ENCODE data around the gene MLLT3. TPM values are rescaled to one million over a fixed set of nuclear protein-coding genes. Genes with fewer than 3 reads are reported as not detected.
A peak's percentile ranks its signal among the peaks of the same experiment; 100 is the strongest.

Gene MLLT3
- total RNA-seq, 4 donors from 2014 or later = 10.8 to 17.5 (median 12.4) TPM

GRCh38 chr9:20623021-20623747 lies 885 bp upstream of the MLLT3 start:
- H3K4me3 ChIP-seq = peak overlapping the region; percentile 82
- WGBS = under 1% methylated on average over 40 of the region's 40 CpGs
- DNase-seq (ENCODE audit: low spot score in 2 of 2) = peak; percentile 70 to 74
- no peaks in the 10 kb centered on the region for H3K27me3 ChIP-seq
- no peaks in the 10 kb centered on the region for H3K36me3 ChIP-seq
- peaks cover 39% of the 10 kb centered on the region for H3K4me1 ChIP-seq
- peak overlapping the region; percentile 19 for H3K27ac ChIP-seq
- no peaks in the 10 kb centered on the region for H3K9me3 ChIP-seq
- TF ChIP-seq POLR2AphosphoS5 (IDR thresholded peaks at IDR 0.05) = no peak
- no peak for TF ChIP-seq EP300 (IDR thresholded peaks at IDR 0.05)
- no peak for TF ChIP-seq CTCF (IDR thresholded peaks at IDR 0.05)
- no peak for TF ChIP-seq POLR2A (IDR thresholded peaks at IDR 0.05)

- no peaks in the 10 kb centered on the region for H3K36me3 ChIP-seq
- H3K27me3 ChIP-seq = no peaks in the 10 kb centered on the region
- peak overlapping the region; percentile 79 for H3K27ac ChIP-seq
- no peak for TF ChIP-seq POLR2AphosphoS5 (IDR thresholded peaks at IDR 0.05)
- TF ChIP-seq CTCF (IDR thresholded peaks at IDR 0.05) = no peak
- TF ChIP-seq POLR2A (IDR thresholded peaks at IDR 0.05) = no peak
- no peak for TF ChIP-seq EP300 (IDR thresholded peaks at IDR 0.05)
- H3K4me3 ChIP-seq = peak overlapping the region; percentile 82
- H3K4me1 ChIP-seq = peaks cover 41% of the 10 kb centered on the region
- 1% methylated on average over 37 of the region's 82 CpGs for WGBS
- peak; percentile 87 to 88 for DNase-seq (ENCODE audit: low spot score in 2 of 2)
- no peaks in the 10 kb centered on the region for H3K9me3 ChIP-seq
Observed at GRCh38 chr9:20621471-20622329, 599 bp downstream of the MLLT3 start.

- under 1% methylated on average over 40 of the region's 65 CpGs for WGBS
Observed at GRCh38 chr9:20620650-20621470, 1.4 kb downstream of the MLLT3 start.

GRCh38 chr9:20619487-20620200 lies 2.7 kb downstream of the MLLT3 start:
- no peak for DNase-seq (ENCODE audit: low spot score in 2 of 2)
- TF ChIP-seq POLR2AphosphoS5 (IDR thresholded peaks at IDR 0.05) (no peak), EP300 (IDR thresholded peaks at IDR 0.05) (no peak), POLR2A (IDR thresholded peaks at IDR 0.05) (no peak), CTCF (IDR thresholded peaks at IDR 0.05) (no peak)

More at GRCh38 chr9:20620650-20621470, 1.4 kb downstream of the MLLT3 start:
- H3K9me3 ChIP-seq = no peaks in the 10 kb centered on the region
- H3K4me3 ChIP-seq = peak overlapping the region; percentile 82
- TF ChIP-seq POLR2A (IDR thresholded peaks at IDR 0.05) = no peak
- no peak for TF ChIP-seq CTCF (IDR thresholded peaks at IDR 0.05)
- no peak for TF ChIP-seq POLR2AphosphoS5 (IDR thresholded peaks at IDR 0.05)
- no peak for TF ChIP-seq EP300 (IDR thresholded peaks at IDR 0.05)
- H3K4me1 ChIP-seq = peaks cover 41% of the 10 kb centered on the region
- no peaks in the 10 kb centered on the region for H3K27me3 ChIP-seq
- peak overlapping the region; percentile 79 for H3K27ac ChIP-seq
- peak; percentile 64 to 79 for DNase-seq (ENCODE audit: low spot score in 2 of 2)
- no peaks in the 10 kb centered on the region for H3K36me3 ChIP-seq

More at GRCh38 chr9:20619487-20620200, 2.7 kb downstream of the MLLT3 start:
- Histone ChIP-seq H3K27me3 (no peaks in the 10 kb centered on the region), H3K4me3 (peak overlapping the region; percentile 82), H3K4me1 (peaks cover 37% of the 10 kb centered on the region), H3K27ac (no peak overlapping the region), H3K36me3 (no peaks in the 10 kb centered on the region), H3K9me3 (no peaks in the 10 kb centered on the region)
- WGBS = 51% methylated on average over 15 of the region's 15 CpGs

Data from suprapubic skin (tissue), 4 donors.